Loucy (cell line): ENCODE measurements around the gene AHDC1.

Source experiments
- H2AFZ ChIP-seq: fragments of 200-600 bp; sonication (generic); 2 replicates; pipeline ENCODE4 v1.6.0; 2016; ENCODE audit warnings: antibody characterized with exemption, mild to moderate bottlenecking, low read length, moderate library complexity
- H3F3A ChIP-seq: fragments of 200-600 bp; 2 replicates; pipeline ENCODE4 v1.6.0; 2016; ENCODE audit warnings: antibody characterized with exemption, low read depth, mild to moderate bottlenecking
- H3K27me3 ChIP-seq: fragments of 200-600 bp; sonication (generic); 2 replicates; pipeline ENCODE4 v1.6.1; 2014; ENCODE audit warnings: low read length, mild to moderate bottlenecking; ENCODE audit not compliant: insufficient read depth, poor library complexity, severe bottlenecking
- H3K36me3 ChIP-seq: fragments of 200-600 bp; sonication (generic); 2 replicates; pipeline ENCODE4 v1.6.1; 2016; ENCODE audit warnings: low read length; ENCODE audit not compliant: insufficient read depth
- H3K4me1 ChIP-seq: fragments of 200-600 bp; sonication (generic); 2 replicates; pipeline ENCODE4 v1.5.1; 2014; ENCODE audit warnings: low read length, mild to moderate bottlenecking; ENCODE audit not compliant: insufficient read depth, poor library complexity, severe bottlenecking
- H3K4me2 ChIP-seq: fragments of 200-600 bp; sonication (generic); 2 replicates; pipeline ENCODE4 v1.6.0; 2014; ENCODE audit warnings: antibody characterized with exemption, low read length, low read depth, mild to moderate bottlenecking; ENCODE audit not compliant: poor library complexity, severe bottlenecking
- H3K4me3 ChIP-seq: fragments of 200-600 bp; sonication (generic); 2 replicates; pipeline ENCODE4 v1.5.1; 2014; ENCODE audit warnings: low read length, mild to moderate bottlenecking, mixed read lengths; ENCODE audit not compliant: poor library complexity, severe bottlenecking
- H3K79me2 ChIP-seq: fragments of 200-600 bp; sonication (generic); 2 replicates; pipeline ENCODE4 v1.6.1; 2014; ENCODE audit warnings: low read length; ENCODE audit not compliant: insufficient read depth
- H3K9ac ChIP-seq: fragments of 200-600 bp; sonication (generic); 2 replicates; pipeline ENCODE4 v1.6.0; 2014; ENCODE audit warnings: mild to moderate bottlenecking, low read depth, low read length, moderate library complexity; ENCODE audit not compliant: poor library complexity, severe bottlenecking
- H3K9me2 ChIP-seq: fragments of 200-600 bp; sonication (generic); replicated peaks from 2 replicates; pipeline ENCODE4 v1.6.1; 2016; ENCODE audit warnings: low read depth, low read length, mixed read lengths
- H3K9me3 ChIP-seq: fragments of 200-600 bp; sonication (generic); 2 replicates; pipeline ENCODE4 v1.6.1; 2014; ENCODE audit warnings: mild to moderate bottlenecking, antibody characterized with exemption, low read length, low read depth; ENCODE audit not compliant: insufficient read depth
- H4K20me1 ChIP-seq: fragments of 200-600 bp; sonication (generic); 2 replicates; pipeline ENCODE4 v1.6.0; 2014; ENCODE audit warnings: antibody characterized with exemption, low read length, mild to moderate bottlenecking; ENCODE audit not compliant: insufficient read depth, poor library complexity, severe bottlenecking
- CTCF ChIP-seq: fragments of 200-600 bp; sonication (generic); conservative IDR thresholded peaks from 2 replicates; pipeline ENCODE4 v1.5.1; 2014; ENCODE audit warnings: mild to moderate bottlenecking, antibody characterized with exemption, low read length
- EZH2phosphoT487 ChIP-seq: fragments of 200-600 bp; IDR thresholded peaks from 2 replicates; pipeline ENCODE4 v1.6.1; 2018; ENCODE audit warnings: antibody characterized with exemption, mild to moderate bottlenecking, moderate library complexity, borderline replicate concordance

Gene AHDC1

GRCh38 chr1:27592232-27592930, 11.6 kb downstream of the AHDC1 start:
- Histone ChIP-seq H3K27me3 (no peaks in the 10 kb centered on the region), H3K9me2 (no peaks in the 10 kb centered on the region), H3K9ac (no peak overlapping the region), H3F3A (no peaks in the 10 kb centered on the region), H3K36me3 (peaks cover 31% of the 10 kb centered on the region; the same call in 1 of the 2 replicates), H3K4me2 (no peak overlapping the region), H2AFZ (no peak overlapping the region), H3K79me2 (peaks cover 99% of the 10 kb centered on the region), H3K4me3 (no peak overlapping the region), H3K9me3 (no peaks in the 10 kb centered on the region), H4K20me1 (peaks cover 89% of the 10 kb centered on the region), H3K4me1 (peaks cover 31% of the 10 kb centered on the region)
- TF ChIP-seq EZH2phosphoT487 (no peak), CTCF (no peak)

- no peak overlapping the region for H3K4me2 ChIP-seq
- no peaks in the 10 kb centered on the region for H3F3A ChIP-seq
- H3K79me2 ChIP-seq, result peaks cover 99% of the 10 kb centered on the region
- peaks cover 32% of the 10 kb centered on the region; the same call in 1 of the 2 replicates for H3K36me3 ChIP-seq
- no peaks in the 10 kb centered on the region for H3K27me3 ChIP-seq
- H3K9me3 ChIP-seq, result no peaks in the 10 kb centered on the region
- peaks cover 24% of the 10 kb centered on the region for H3K4me1 ChIP-seq
- no peaks in the 10 kb centered on the region for H3K9me2 ChIP-seq
- no peak for TF ChIP-seq CTCF
- no peak for TF ChIP-seq EZH2phosphoT487
- no peak overlapping the region for H2AFZ ChIP-seq
- no peak overlapping the region for H3K4me3 ChIP-seq
- H4K20me1 ChIP-seq, result peaks cover 89% of the 10 kb centered on the region
- H3K9ac ChIP-seq, result no peak overlapping the region
Observed at GRCh38 chr1:27591622-27592021, 12.3 kb downstream of the AHDC1 start.

GRCh38 chr1:27590917-27591508, 12.9 kb downstream of the AHDC1 start:
- H3K9me3 ChIP-seq, result no peaks in the 10 kb centered on the region
- H3K4me2 ChIP-seq, result no peak overlapping the region
- no peak overlapping the region for H3K4me3 ChIP-seq
- no peaks in the 10 kb centered on the region for H3K27me3 ChIP-seq
- no peak overlapping the region for H3K9ac ChIP-seq
- no peak for TF ChIP-seq CTCF
- H3K79me2 ChIP-seq, result peaks cover 99% of the 10 kb centered on the region
- peaks cover 18% of the 10 kb centered on the region for H3K4me1 ChIP-seq
- peaks cover 88% of the 10 kb centered on the region for H4K20me1 ChIP-seq
- H3K36me3 ChIP-seq, result peaks cover 32% of the 10 kb centered on the region; the same call in 1 of the 2 replicates
- no peaks in the 10 kb centered on the region for H3F3A ChIP-seq
- H3K9me2 ChIP-seq, result no peaks in the 10 kb centered on the region
- no peak overlapping the region for H2AFZ ChIP-seq
